HepG2 (cell line): ENCODE results near the gene RTP3. TPM values are rescaled to one million over a fixed set of nuclear protein-coding genes. Genes with fewer than 3 reads are reported as not detected.

Source experiments
- ATAC-seq: fragments of 200-7000 bp; cut with Tn5 transposase; 3 replicates; pipeline ENCODE4 v1.9.1; 2020; ENCODE audit warnings: mild to moderate bottlenecking, moderate library complexity
- BruUV-seq: library from RNA; stranded (reverse); fragments of 400-500 nt; replicated peaks from 2 replicates; lab custom pipeline; 2021; lab: Mats Ljungman, UMichigan
- CTCF ChIA-PET: fragments of 300-600 bp; formaldehyde crosslinking; extraction: SDS; loops from one replicate; lab custom pipeline; 2021; ENCODE audit warnings: low total read pairs, inconsistent platforms, low intra/inter-chr PET ratio; lab: Yijun Ruan, JAX
- POLR2A ChIA-PET: fragments of 350-600 bp; sonication (Branson Sonifier 250); formaldehyde crosslinking; loops from one replicate; lab custom pipeline; 2020; ENCODE audit warnings: antibody characterized with exemption, inconsistent platforms; lab: Yijun Ruan, JAX
- DNase-seq: peaks from one replicate; pipeline ENCODE4 v3.0.0-alpha.2; 2015; ENCODE audit warnings: low spot score
- FAIRE-seq: peaks from 3 replicates; lab custom pipeline; 2011; peaks lifted over from hg19 to GRCh38; lab: Jason Lieb, UNC
- H2AFZ ChIP-seq: one replicate; pipeline ENCODE4 v1.6.1; 2011; ENCODE audit warnings: low read length, inconsistent platforms
- H3K27ac ChIP-seq: fragments of 300-600 bp; 3 replicates; pipeline ENCODE4 v1.8.0; 2011; ENCODE audit warnings: mixed run types, mild to moderate bottlenecking, mixed read lengths, low read length, inconsistent platforms; ENCODE audit not compliant: insufficient read depth; ENCODE audit errors: extremely low read length
- H3K27me3 ChIP-seq, 2 experiments: fragments of 200-600 bp in 1 of 2; 2 replicates in 1 of 2; 3 replicates in 1 of 2; pipeline versions ENCODE4 v1.6.0 to v1.8.0; 2011; ENCODE audit warnings: low read length in 2 of 2, mild to moderate bottlenecking in 2 of 2, moderate library complexity in 2 of 2, inconsistent platforms in 1 of 2; ENCODE audit not compliant: insufficient read depth in 2 of 2, control insufficient read depth in 1 of 2
- H3K36me3 ChIP-seq, 2 experiments: fragments of 200-600 bp in 1 of 2; replicated peaks in 1 of 2; 2 replicates in 1 of 2; 3 replicates in 1 of 2; pipeline versions ENCODE4 v1.5.1 to v1.8.0; 2011; ENCODE audit warnings: low read length in 2 of 2, inconsistent platforms in 1 of 2; ENCODE audit not compliant: insufficient read depth in 2 of 2, control insufficient read depth in 1 of 2
- H3K4me1 ChIP-seq: 2 replicates; pipeline ENCODE4 v1.5.1; 2012; ENCODE audit warnings: low read length, inconsistent platforms; ENCODE audit not compliant: insufficient read depth
- H3K4me2 ChIP-seq: 2 replicates; pipeline ENCODE4 v1.6.0; 2011; ENCODE audit warnings: low read depth, low read length, inconsistent platforms
- H3K4me3 ChIP-seq, 3 experiments: fragments of 200-600 bp in 1 of 3; sonication (generic), shearing (Covaris generic) in 1 of 3; replicated peaks in 1 of 3; 2 replicates each; pipeline ENCODE4 v1.5.1; 2011 to 2016; ENCODE audit warnings: low read length in 3 of 3, inconsistent platforms in 2 of 3, low read depth in 2 of 3, mild to moderate bottlenecking in 2 of 3, control low read depth in 1 of 3, mixed read lengths in 1 of 3; ENCODE audit not compliant: insufficient read depth in 1 of 3
- H3K79me2 ChIP-seq: one replicate; pipeline ENCODE4 v1.6.1; 2011; ENCODE audit warnings: low read length, inconsistent platforms; ENCODE audit not compliant: insufficient read depth
- H3K9ac ChIP-seq: 2 replicates; pipeline ENCODE4 v1.6.0; 2011; ENCODE audit warnings: mild to moderate bottlenecking, low read depth, low read length, inconsistent platforms; ENCODE audit not compliant: insufficient read depth
- H3K9me3 ChIP-seq: 2 replicates; pipeline ENCODE4 v1.5.1; 2012; ENCODE audit warnings: mild to moderate bottlenecking, low read length
- H4K20me1 ChIP-seq: 2 replicates; pipeline ENCODE4 v1.6.0; 2011; ENCODE audit warnings: inconsistent platforms, mild to moderate bottlenecking, low read length, moderate library complexity; ENCODE audit not compliant: insufficient read depth
- ARID3A ChIP-seq: IDR thresholded peaks from 2 replicates; pipeline ENCODE4 v1.6.1; 2012; ENCODE audit warnings: low read depth, low read length, improper control_type of control experiment
- CHD2 ChIP-seq: IDR thresholded peaks from 2 replicates; pipeline ENCODE4 v1.6.1; 2011; ENCODE audit warnings: low read depth, low read length, improper control_type of control experiment
- GATAD2A ChIP-seq: IDR thresholded peaks from 2 replicates; pipeline ENCODE4 v1.6.1; 2016
- IRX3 ChIP-seq: sonication (generic); formaldehyde crosslinking; IDR thresholded peaks from 2 replicates; pipeline ENCODE4 v1.8.1; 2023; ENCODE audit warnings: mild to moderate bottlenecking, low read depth, missing genetic modification reagents, borderline replicate concordance
- ISL2 ChIP-seq: sonication (generic); formaldehyde crosslinking; IDR thresholded peaks from 2 replicates; pipeline ENCODE4 v1.5.0; 2020; ENCODE audit warnings: missing genetic modification reagents
- NCOA5 ChIP-seq: sonication (generic); formaldehyde crosslinking; IDR thresholded peaks from 2 replicates; pipeline ENCODE4 v1.4.0; 2020; ENCODE audit warnings: missing genetic modification reagents
- ZFP62 ChIP-seq: sonication (generic); formaldehyde crosslinking; IDR thresholded peaks from 2 replicates; pipeline ENCODE4 v1.4.0; 2020; ENCODE audit warnings: missing genetic modification reagents
- ZGPAT ChIP-seq: IDR thresholded peaks from 2 replicates; pipeline ENCODE4 v1.6.1; 2016; ENCODE audit warnings: mild to moderate bottlenecking
- ZNF354B ChIP-seq: sonication (generic); formaldehyde crosslinking; IDR thresholded peaks from 2 replicates; pipeline ENCODE4 v1.8.0; 2022; ENCODE audit warnings: mild to moderate bottlenecking, missing genetic modification reagents
- ZNF382 ChIP-seq: sonication (generic); formaldehyde crosslinking; IDR thresholded peaks from 2 replicates; pipeline ENCODE4 v1.5.0; 2020; ENCODE audit warnings: missing genetic modification reagents, mild to moderate bottlenecking, borderline replicate concordance
- ZNF563 ChIP-seq: sonication (generic); formaldehyde crosslinking; IDR thresholded peaks from 2 replicates; pipeline ENCODE4 v1.8.0; 2022; ENCODE audit warnings: mild to moderate bottlenecking, moderate library complexity, missing genetic modification reagents
- ZNF691 ChIP-seq: sonication (generic); formaldehyde crosslinking; IDR thresholded peaks from 2 replicates; pipeline ENCODE4 v1.4.0; 2020; ENCODE audit warnings: missing genetic modification reagents, low read depth, mild to moderate bottlenecking, borderline replicate concordance
- ZSCAN20 ChIP-seq: sonication (generic); formaldehyde crosslinking; IDR thresholded peaks from 2 replicates; pipeline ENCODE4 v1.4.0; 2020; ENCODE audit warnings: missing genetic modification reagents, mild to moderate bottlenecking, borderline replicate concordance
- WGBS: methylation state at CpG from one replicate; pipeline ENCODE4 v1.1.6; 2017; ENCODE audit warnings: low lambda C conversion rate; 5-methylcytosine and 5-hydroxymethylcytosine counted together
- in situ Hi-C: cut with HindIII; loops from 2 replicates; pipeline ENCODE4 v1.10.0; 2017; ENCODE audit warnings: low pct_unique_long_range_greater_than_20kb; ENCODE audit not compliant: extremely low pct_ligation_motif_present
- intact Hi-C: fragments of 100-400 bp; cut with micrococcal nuclease; formaldehyde crosslinking; loops from one replicate; pipeline ENCODE4 v1.10.0; 2022; ENCODE audit not compliant: unreplicated experiment
- polyA plus RNA-seq, 8 experiments: library from polyadenylated mRNA; depleted of rRNA in 3 of 8; stranded (reverse) in 7 of 8; unstranded in 1 of 8; fragments of >200 nt; fragmentation: Illumina TruSeq in 4 of 8; extraction: Trizol in 4 of 8; gene quantifications; 2 replicates each; pipeline versions ENCODE4 v1.2.1 to v1.2.3, GENCODE V29; 2011 to 2016; ENCODE audit warnings: low read depth in 4 of 8, missing spikeins in 1 of 8, mixed read lengths in 1 of 8; ENCODE audit not compliant: insufficient read depth in 1 of 8
- total RNA-seq, 5 experiments: library from RNA; depleted of rRNA; stranded (reverse); fragments of >200 nt; fragmentation: Illumina TruSeq; extraction: Trizol; gene quantifications; 2 replicates each; pipeline ENCODE4 v1.2.3, GENCODE V29; 2016; ENCODE audit warnings: low read depth in 1 of 5

RTP3 gene
- total and polyA plus RNA-seq, 2 of the 13 experiments (the other 11 are each of a cell fraction or from before 2014, with no cell fraction given): 0.09 TPM; not detected in 1

- intact Hi-C loops: no loop called here
- no peak overlapping the region for H3K9ac ChIP-seq
- H3K36me3 ChIP-seq: no peaks in the 10 kb centered on the region
- TF ChIP-seq GATAD2A (CRISPR knock-in tag) (no peak), ZNF382 (CRISPR knock-in tag) (no peak), ZNF563 (no peak), ZNF354B (no peak), ISL2 (CRISPR knock-in tag) (no peak)
- ChIA-PET POLR2A (no interaction called here), CTCF (no interaction called here)
- no peak overlapping the region for H3K4me3 ChIP-seq
- no peak overlapping the region for H3K27ac ChIP-seq
- no peak overlapping the region for H2AFZ ChIP-seq
- no peaks in the 10 kb centered on the region for H3K9me3 ChIP-seq
- H3K4me1 ChIP-seq: no peaks in the 10 kb centered on the region
- H3K27me3 ChIP-seq: no peaks in the 10 kb centered on the region; a peak in 1 of 5 replicates
- no peak overlapping the region for H3K4me2 ChIP-seq
- FAIRE-seq: no peak
- in situ Hi-C loops: no loop called here
- H4K20me1 ChIP-seq: no peaks in the 10 kb centered on the region
- no peaks in the 10 kb centered on the region for H3K79me2 ChIP-seq
- ATAC-seq: no peak
- no peak for DNase-seq
- no TSS peak for BruUV-seq
- 19% methylated on average over 2 of the region's 2 CpGs for WGBS
Observed at GRCh38 chr3:46517784-46518181, 20.0 kb downstream of the RTP3 start.

GRCh38 chr3:46519952-46520351, 22.2 kb downstream of the RTP3 start:
- CTCF ChIA-PET: no interaction called here
- H3K27me3 ChIP-seq: no peaks in the 10 kb centered on the region; a peak in 1 of 5 replicates
- H3K4me2 ChIP-seq: no peak overlapping the region
- H3K27ac ChIP-seq: no peak overlapping the region
- H4K20me1 ChIP-seq: no peaks in the 10 kb centered on the region
- TF ChIP-seq ZGPAT (CRISPR knock-in tag) (no peak), IRX3 (no peak), CHD2 (no peak), ARID3A (no peak), ZFP62 (CRISPR knock-in tag) (no peak), ZSCAN20 (CRISPR knock-in tag) (no peak), NCOA5 (CRISPR knock-in tag) (no peak), ZNF691 (CRISPR knock-in tag) (no peak)
- no peaks in the 10 kb centered on the region for H3K4me1 ChIP-seq
- H2AFZ ChIP-seq: no peak overlapping the region
- H3K36me3 ChIP-seq: no peaks in the 10 kb centered on the region
- WGBS: 51% methylated on average over 2 of the region's 2 CpGs
- no TSS peak for BruUV-seq
- no peak overlapping the region for H3K9ac ChIP-seq
- no peak for FAIRE-seq
- H3K79me2 ChIP-seq: no peaks in the 10 kb centered on the region
- intact Hi-C loops: no loop called here
- no peak for ATAC-seq
- no peak overlapping the region for H3K4me3 ChIP-seq
- POLR2A ChIA-PET: no interaction called here
- in situ Hi-C loops: no loop called here
- H3K9me3 ChIP-seq: no peaks in the 10 kb centered on the region
- DNase-seq: no peak
